HepG2 (cell line): ENCODE data around the gene AFAP1L2. TPM values are rescaled to one million over a fixed set of nuclear protein-coding genes. Genes with fewer than 3 reads are reported as not detected.

ENCODE experiments used
- ATAC-seq: fragments of 200-7000 bp; cut with Tn5 transposase; 3 replicates; pipeline ENCODE4 v1.9.1; 2020; ENCODE audit warnings: mild to moderate bottlenecking, moderate library complexity
- BruUV-seq: library from RNA; stranded (reverse); fragments of 400-500 nt; replicated peaks from 2 replicates; lab custom pipeline; 2021; lab: Mats Ljungman, UMichigan
- CTCF ChIA-PET: fragments of 300-600 bp; formaldehyde crosslinking; extraction: SDS; loops from one replicate; lab custom pipeline; 2021; ENCODE audit warnings: low total read pairs, inconsistent platforms, low intra/inter-chr PET ratio; lab: Yijun Ruan, JAX
- POLR2A ChIA-PET: fragments of 350-600 bp; sonication (Branson Sonifier 250); formaldehyde crosslinking; loops from one replicate; lab custom pipeline; 2020; ENCODE audit warnings: antibody characterized with exemption, inconsistent platforms; lab: Yijun Ruan, JAX
- DNase-seq: peaks from one replicate; pipeline ENCODE4 v3.0.0-alpha.2; 2015; ENCODE audit warnings: low spot score
- FAIRE-seq: peaks from 3 replicates; lab custom pipeline; 2011; peaks lifted over from hg19 to GRCh38; lab: Jason Lieb, UNC
- H2AFZ ChIP-seq: one replicate; pipeline ENCODE4 v1.6.1; 2011; ENCODE audit warnings: low read length, inconsistent platforms
- H3K27ac ChIP-seq: fragments of 300-600 bp; 3 replicates; pipeline ENCODE4 v1.8.0; 2011; ENCODE audit warnings: mixed run types, mild to moderate bottlenecking, mixed read lengths, low read length, inconsistent platforms; ENCODE audit not compliant: insufficient read depth; ENCODE audit errors: extremely low read length
- H3K27me3 ChIP-seq, 2 experiments: fragments of 200-600 bp in 1 of 2; 2 replicates in 1 of 2; 3 replicates in 1 of 2; pipeline versions ENCODE4 v1.6.0 to v1.8.0; 2011; ENCODE audit warnings: low read length in 2 of 2, mild to moderate bottlenecking in 2 of 2, moderate library complexity in 2 of 2, inconsistent platforms in 1 of 2; ENCODE audit not compliant: insufficient read depth in 2 of 2, control insufficient read depth in 1 of 2
- H3K36me3 ChIP-seq, 2 experiments: fragments of 200-600 bp in 1 of 2; replicated peaks in 1 of 2; 2 replicates in 1 of 2; 3 replicates in 1 of 2; pipeline versions ENCODE4 v1.5.1 to v1.8.0; 2011; ENCODE audit warnings: low read length in 2 of 2, inconsistent platforms in 1 of 2; ENCODE audit not compliant: insufficient read depth in 2 of 2, control insufficient read depth in 1 of 2
- H3K4me1 ChIP-seq: 2 replicates; pipeline ENCODE4 v1.5.1; 2012; ENCODE audit warnings: low read length, inconsistent platforms; ENCODE audit not compliant: insufficient read depth
- H3K4me2 ChIP-seq: 2 replicates; pipeline ENCODE4 v1.6.0; 2011; ENCODE audit warnings: low read depth, low read length, inconsistent platforms
- H3K4me3 ChIP-seq, 3 experiments: fragments of 200-600 bp in 1 of 3; sonication (generic), shearing (Covaris generic) in 1 of 3; replicated peaks in 1 of 3; 2 replicates each; pipeline ENCODE4 v1.5.1; 2011 to 2016; ENCODE audit warnings: low read length in 3 of 3, inconsistent platforms in 2 of 3, low read depth in 2 of 3, mild to moderate bottlenecking in 2 of 3, control low read depth in 1 of 3, mixed read lengths in 1 of 3; ENCODE audit not compliant: insufficient read depth in 1 of 3
- H3K79me2 ChIP-seq: one replicate; pipeline ENCODE4 v1.6.1; 2011; ENCODE audit warnings: low read length, inconsistent platforms; ENCODE audit not compliant: insufficient read depth
- H3K9ac ChIP-seq: 2 replicates; pipeline ENCODE4 v1.6.0; 2011; ENCODE audit warnings: mild to moderate bottlenecking, low read depth, low read length, inconsistent platforms; ENCODE audit not compliant: insufficient read depth
- H3K9me3 ChIP-seq: 2 replicates; pipeline ENCODE4 v1.5.1; 2012; ENCODE audit warnings: mild to moderate bottlenecking, low read length
- H4K20me1 ChIP-seq: 2 replicates; pipeline ENCODE4 v1.6.0; 2011; ENCODE audit warnings: inconsistent platforms, mild to moderate bottlenecking, low read length, moderate library complexity; ENCODE audit not compliant: insufficient read depth
- CREM ChIP-seq, 2 experiments: sonication (generic) in 1 of 2; formaldehyde crosslinking in 1 of 2; IDR thresholded peaks; 2 replicates each; pipeline versions ENCODE4 v1.4.0 to v1.6.1; 2016 to 2020; ENCODE audit warnings: antibody characterized with exemption in 1 of 2, mild to moderate bottlenecking in 1 of 2, missing genetic modification reagents in 1 of 2
- FOXA1 ChIP-seq, 2 experiments: fragments of 450-650 bp in 1 of 2; sonication (generic) in 1 of 2; formaldehyde crosslinking in 1 of 2; IDR thresholded peaks; 2 replicates each; pipeline versions ENCODE4 v1.4.0 to v1.6.1; 2016 to 2020; ENCODE audit warnings: missing genetic modification reagents in 1 of 2
- GABPA ChIP-seq, 2 experiments: IDR thresholded peaks; 2 replicates each; pipeline ENCODE4 v1.6.1; 2011 to 2016; ENCODE audit warnings: low read depth in 2 of 2, low read length in 1 of 2, missing biosample characterization in 1 of 2, missing genetic modification characterization in 1 of 2
- LCORL ChIP-seq, 2 experiments: fragments of 450-650 bp in 1 of 2; sonication (generic) in 1 of 2; formaldehyde crosslinking in 1 of 2; IDR thresholded peaks; 2 replicates each; pipeline versions ENCODE4 v1.5.0 to v1.6.1; 2017 to 2020; ENCODE audit warnings: antibody characterized with exemption in 1 of 2, missing genetic modification reagents in 1 of 2
- ZC3H13 ChIP-seq: sonication (generic); formaldehyde crosslinking; IDR thresholded peaks from 2 replicates; pipeline ENCODE4 v1.8.1; 2023; ENCODE audit warnings: mild to moderate bottlenecking, missing genetic modification reagents, moderate library complexity
- ZNF224 ChIP-seq: sonication (generic); formaldehyde crosslinking; IDR thresholded peaks from 2 replicates; pipeline ENCODE4 v1.5.0; 2020; ENCODE audit warnings: mild to moderate bottlenecking, missing genetic modification reagents
- ZNF251 ChIP-seq: sonication (generic); formaldehyde crosslinking; IDR thresholded peaks from 2 replicates; pipeline ENCODE4 v1.9.0; 2021; ENCODE audit warnings: mild to moderate bottlenecking, missing genetic modification reagents
- ZNF747 ChIP-seq: sonication (generic); formaldehyde crosslinking; IDR thresholded peaks from 2 replicates; pipeline ENCODE4 v1.8.1; 2023; ENCODE audit warnings: missing genetic modification reagents, mild to moderate bottlenecking, borderline replicate concordance
- ZNF850 ChIP-seq: sonication (generic); formaldehyde crosslinking; conservative IDR thresholded peaks from 2 replicates; pipeline ENCODE4 v1.9.0; 2021; ENCODE audit warnings: mild to moderate bottlenecking, missing genetic modification reagents
- WGBS: methylation state at CpG from one replicate; pipeline ENCODE4 v1.1.6; 2017; ENCODE audit warnings: low lambda C conversion rate; 5-methylcytosine and 5-hydroxymethylcytosine counted together
- in situ Hi-C: cut with HindIII; loops from 2 replicates; pipeline ENCODE4 v1.10.0; 2017; ENCODE audit warnings: low pct_unique_long_range_greater_than_20kb; ENCODE audit not compliant: extremely low pct_ligation_motif_present
- intact Hi-C: fragments of 100-400 bp; cut with micrococcal nuclease; formaldehyde crosslinking; loops from one replicate; pipeline ENCODE4 v1.10.0; 2022; ENCODE audit not compliant: unreplicated experiment
- polyA plus RNA-seq, 8 experiments: library from polyadenylated mRNA; depleted of rRNA in 3 of 8; stranded (reverse) in 7 of 8; unstranded in 1 of 8; fragments of >200 nt; fragmentation: Illumina TruSeq in 4 of 8; extraction: Trizol in 4 of 8; gene quantifications; 2 replicates each; pipeline versions ENCODE4 v1.2.1 to v1.2.3, GENCODE V29; 2011 to 2016; ENCODE audit warnings: low read depth in 4 of 8, missing spikeins in 1 of 8, mixed read lengths in 1 of 8; ENCODE audit not compliant: insufficient read depth in 1 of 8
- total RNA-seq, 5 experiments: library from RNA; depleted of rRNA; stranded (reverse); fragments of >200 nt; fragmentation: Illumina TruSeq; extraction: Trizol; gene quantifications; 2 replicates each; pipeline ENCODE4 v1.2.3, GENCODE V29; 2016; ENCODE audit warnings: low read depth in 1 of 5
- TF ChIP-seq, protein P1 (sequence below): sonication (generic); formaldehyde crosslinking; IDR thresholded peaks from 2 replicates; pipeline ENCODE4 v1.5.0; 2020; ENCODE audit warnings: mild to moderate bottlenecking, missing genetic modification reagents, borderline replicate concordance
- TF ChIP-seq, protein P2 (sequence below): sonication (generic); formaldehyde crosslinking; IDR thresholded peaks from 2 replicates; pipeline ENCODE4 v1.8.0; 2022; ENCODE audit warnings: missing genetic modification reagents, mild to moderate bottlenecking, inconsistent platforms, borderline replicate concordance

Gene AFAP1L2
- total and polyA plus RNA-seq, 2 of the 13 experiments (the other 11 are each of a cell fraction or from before 2014, with no cell fraction given) = not detected

DNA sequence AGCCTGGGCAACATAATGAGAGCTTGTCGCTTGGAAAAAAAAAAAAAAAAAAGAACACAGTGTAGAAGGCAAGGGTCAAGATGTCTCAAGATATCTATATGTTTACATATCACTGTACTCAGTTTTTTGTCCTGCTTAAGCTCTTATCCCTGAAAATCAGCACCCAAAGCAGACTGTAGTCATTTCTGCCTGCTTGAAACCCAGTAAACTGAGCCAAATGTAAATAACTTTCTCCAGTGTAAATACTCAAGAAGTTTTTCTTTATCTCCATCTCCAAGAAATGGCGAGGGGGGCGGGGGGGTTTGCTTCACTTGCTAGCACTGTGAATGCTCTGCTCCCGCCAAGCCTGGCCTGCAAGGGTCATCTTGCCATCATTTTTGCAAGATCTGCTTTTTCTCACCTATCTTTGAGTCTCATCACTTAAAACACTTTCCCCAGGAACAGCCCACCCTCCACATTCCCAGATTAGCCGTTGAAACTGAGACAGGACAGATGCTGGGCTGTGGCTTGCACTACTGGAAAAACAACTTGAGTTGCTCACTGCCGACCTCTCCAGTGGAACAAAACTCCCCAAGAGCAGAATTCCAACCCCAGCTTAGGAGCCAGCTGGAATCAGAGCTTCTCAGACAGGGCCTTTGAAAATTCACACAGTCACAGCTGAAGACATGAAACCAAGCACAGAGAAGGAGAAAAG, 54.6 kb downstream of the AFAP1L2 start:
- CTCF ChIA-PET = no interaction called here
- no TSS peak for BruUV-seq
- H2AFZ ChIP-seq = no peak overlapping the region
- H3K27me3 ChIP-seq = peaks cover 2 to 25% of the 10 kb centered on the region in 2 experiments; a peak in 3 of 5 replicates
- ATAC-seq (no peak), FAIRE-seq (no peak), DNase-seq (no peak)
- in situ Hi-C loops (no loop called here), intact Hi-C loops (no loop called here)
- WGBS = 19% methylated on average over 6 of the region's 6 CpGs
- H3K4me2 ChIP-seq = no peak overlapping the region
- H3K79me2 ChIP-seq = no peaks in the 10 kb centered on the region
- no peak overlapping the region for H3K27ac ChIP-seq
- H3K9ac ChIP-seq = no peak overlapping the region
- POLR2A ChIA-PET = no interaction called here
- H3K4me1 ChIP-seq = no peaks in the 10 kb centered on the region
- H3K36me3 ChIP-seq = no peaks in the 10 kb centered on the region
- H4K20me1 ChIP-seq = no peaks in the 10 kb centered on the region
- no peak overlapping the region for H3K4me3 ChIP-seq
- H3K9me3 ChIP-seq = no peaks in the 10 kb centered on the region
- TF ChIP-seq GABPA (IDR thresholded peaks at IDR 0.05; ENCODE audit: low read depth, low read length) (no peak), GABPA (CRISPR knock-in tag; IDR thresholded peaks at IDR 0.05; ENCODE audit: low read depth) (no peak), CREM (IDR thresholded peaks at IDR 0.05) (no peak), CREM (CRISPR knock-in tag; IDR thresholded peaks at IDR 0.05) (no peak), ZNF850 (CRISPR knock-in tag) (no peak), ZC3H13 (CRISPR knock-in tag) (no peak), ZNF747 (CRISPR knock-in tag) (no peak), LCORL (IDR thresholded peaks at IDR 0.05) (no peak), LCORL (CRISPR knock-in tag; IDR thresholded peaks at IDR 0.05) (no peak), FOXA1 (IDR thresholded peaks at IDR 0.05) (no peak), FOXA1 (CRISPR knock-in tag; IDR thresholded peaks at IDR 0.05) (no peak), ZNF251 (CRISPR knock-in tag) (no peak), ZNF224 (no peak)
- TF ChIP-seq, protein P1, sequence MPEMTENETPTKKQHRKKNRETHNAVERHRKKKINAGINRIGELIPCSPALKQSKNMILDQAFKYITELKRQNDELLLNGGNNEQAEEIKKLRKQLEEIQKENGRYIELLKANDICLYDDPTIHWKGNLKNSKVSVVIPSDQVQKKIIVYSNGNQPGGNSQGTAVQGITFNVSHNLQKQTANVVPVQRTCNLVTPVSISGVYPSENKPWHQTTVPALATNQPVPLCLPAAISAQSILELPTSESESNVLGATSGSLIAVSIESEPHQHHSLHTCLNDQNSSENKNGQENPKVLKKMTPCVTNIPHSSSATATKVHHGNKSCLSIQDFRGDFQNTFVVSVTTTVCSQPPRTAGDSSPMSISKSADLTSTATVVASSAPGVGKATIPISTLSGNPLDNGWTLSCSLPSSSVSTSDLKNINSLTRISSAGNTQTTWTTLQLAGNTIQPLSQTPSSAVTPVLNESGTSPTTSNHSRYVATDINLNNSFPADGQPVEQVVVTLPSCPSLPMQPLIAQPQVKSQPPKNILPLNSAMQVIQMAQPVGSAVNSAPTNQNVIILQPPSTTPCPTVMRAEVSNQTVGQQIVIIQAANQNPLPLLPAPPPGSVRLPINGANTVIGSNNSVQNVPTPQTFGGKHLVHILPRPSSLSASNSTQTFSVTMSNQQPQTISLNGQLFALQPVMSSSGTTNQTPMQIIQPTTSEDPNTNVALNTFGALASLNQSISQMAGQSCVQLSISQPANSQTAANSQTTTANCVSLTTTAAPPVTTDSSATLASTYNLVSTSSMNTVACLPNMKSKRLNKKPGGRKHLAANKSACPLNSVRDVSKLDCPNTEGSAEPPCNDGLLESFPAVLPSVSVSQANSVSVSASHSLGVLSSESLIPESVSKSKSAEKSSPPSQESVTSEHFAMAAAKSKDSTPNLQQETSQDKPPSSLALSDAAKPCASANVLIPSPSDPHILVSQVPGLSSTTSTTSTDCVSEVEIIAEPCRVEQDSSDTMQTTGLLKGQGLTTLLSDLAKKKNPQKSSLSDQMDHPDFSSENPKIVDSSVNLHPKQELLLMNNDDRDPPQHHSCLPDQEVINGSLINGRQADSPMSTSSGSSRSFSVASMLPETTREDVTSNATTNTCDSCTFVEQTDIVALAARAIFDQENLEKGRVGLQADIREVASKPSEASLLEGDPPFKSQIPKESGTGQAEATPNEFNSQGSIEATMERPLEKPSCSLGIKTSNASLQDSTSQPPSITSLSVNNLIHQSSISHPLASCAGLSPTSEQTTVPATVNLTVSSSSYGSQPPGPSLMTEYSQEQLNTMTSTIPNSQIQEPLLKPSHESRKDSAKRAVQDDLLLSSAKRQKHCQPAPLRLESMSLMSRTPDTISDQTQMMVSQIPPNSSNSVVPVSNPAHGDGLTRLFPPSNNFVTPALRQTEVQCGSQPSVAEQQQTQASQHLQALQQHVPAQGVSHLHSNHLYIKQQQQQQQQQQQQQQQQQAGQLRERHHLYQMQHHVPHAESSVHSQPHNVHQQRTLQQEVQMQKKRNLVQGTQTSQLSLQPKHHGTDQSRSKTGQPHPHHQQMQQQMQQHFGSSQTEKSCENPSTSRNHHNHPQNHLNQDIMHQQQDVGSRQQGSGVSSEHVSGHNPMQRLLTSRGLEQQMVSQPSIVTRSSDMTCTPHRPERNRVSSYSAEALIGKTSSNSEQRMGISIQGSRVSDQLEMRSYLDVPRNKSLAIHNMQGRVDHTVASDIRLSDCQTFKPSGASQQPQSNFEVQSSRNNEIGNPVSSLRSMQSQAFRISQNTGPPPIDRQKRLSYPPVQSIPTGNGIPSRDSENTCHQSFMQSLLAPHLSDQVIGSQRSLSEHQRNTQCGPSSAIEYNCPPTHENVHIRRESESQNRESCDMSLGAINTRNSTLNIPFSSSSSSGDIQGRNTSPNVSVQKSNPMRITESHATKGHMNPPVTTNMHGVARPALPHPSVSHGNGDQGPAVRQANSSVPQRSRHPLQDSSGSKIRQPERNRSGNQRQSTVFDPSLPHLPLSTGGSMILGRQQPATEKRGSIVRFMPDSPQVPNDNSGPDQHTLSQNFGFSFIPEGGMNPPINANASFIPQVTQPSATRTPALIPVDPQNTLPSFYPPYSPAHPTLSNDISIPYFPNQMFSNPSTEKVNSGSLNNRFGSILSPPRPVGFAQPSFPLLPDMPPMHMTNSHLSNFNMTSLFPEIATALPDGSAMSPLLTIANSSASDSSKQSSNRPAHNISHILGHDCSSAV (CRISPR knock-in tag) = no peak
- TF ChIP-seq, protein P2, sequence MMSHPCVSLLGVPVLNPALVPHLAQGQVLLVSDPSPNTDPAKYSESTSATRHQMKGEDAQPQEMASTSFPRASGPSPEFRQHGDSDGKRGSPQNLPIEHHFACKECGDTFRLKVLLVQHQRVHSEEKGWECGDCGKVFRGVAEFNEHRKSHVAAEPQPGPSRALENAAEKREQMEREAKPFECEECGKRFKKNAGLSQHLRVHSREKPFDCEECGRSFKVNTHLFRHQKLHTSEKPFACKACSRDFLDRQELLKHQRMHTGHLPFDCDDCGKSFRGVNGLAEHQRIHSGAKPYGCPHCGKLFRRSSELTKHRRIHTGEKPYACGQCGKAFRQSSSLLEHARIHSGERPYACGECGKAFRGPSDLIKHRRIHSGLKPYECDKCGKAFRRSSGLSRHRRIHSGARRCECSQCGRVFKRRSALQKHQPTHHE (CRISPR knock-in tag) = no peak
